NCI-H2196 (cell line): ENCODE measurements around the gene POLR1G.
"Not testable (repeated sequence)": the region's sequence is repeated elsewhere in the genome, so short reads cannot be mapped to it uniquely, and the experiment has no call there.

ENCODE experiments used
- DNase-seq: peaks from one replicate; lab custom pipeline; 2025; ENCODE audit not compliant: unreplicated experiment; lab: John Stamatoyannopoulos, UW

POLR1G gene

DNA sequence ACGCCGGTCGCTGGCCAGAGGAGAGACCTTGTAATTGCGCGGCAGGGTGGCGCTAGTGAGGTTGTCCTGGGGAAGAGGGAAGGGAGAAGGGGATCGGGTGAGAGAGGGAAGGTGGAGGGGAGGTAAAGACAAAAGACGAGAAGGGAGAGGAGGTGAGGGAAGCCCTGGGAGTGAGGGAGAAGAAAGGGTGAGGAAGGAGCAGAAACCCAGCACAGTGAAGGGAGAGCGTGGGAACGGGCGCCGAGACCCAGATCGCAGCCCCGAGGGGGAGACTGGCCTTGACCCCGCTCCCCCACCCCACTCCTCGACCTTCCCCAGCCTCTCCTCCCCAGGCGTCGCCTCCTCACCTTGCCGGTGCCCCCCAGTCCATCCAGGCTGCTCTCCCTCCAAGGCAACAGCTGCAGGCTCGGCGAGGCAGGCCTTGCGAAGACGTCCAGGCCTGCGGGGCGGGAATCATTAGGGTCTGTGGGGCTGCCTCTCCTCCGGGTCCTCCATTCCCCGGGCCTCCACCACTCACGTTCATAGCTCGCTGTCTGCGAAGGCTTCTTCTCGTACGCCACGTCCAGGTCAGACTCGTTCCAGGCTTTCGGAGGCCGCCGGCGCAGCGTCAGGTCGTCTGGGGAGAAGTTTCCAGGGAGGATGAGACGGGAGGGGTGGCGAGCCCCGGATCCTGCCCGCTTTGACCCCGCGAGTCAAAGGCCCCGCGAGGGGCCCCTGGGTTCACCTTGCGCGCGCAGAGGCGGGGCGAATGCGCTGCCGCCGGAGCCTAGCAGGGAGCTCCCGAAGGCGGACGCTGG is 10.4 kb upstream of the POLR1G start:
- DNase-seq = no peak

DNA sequence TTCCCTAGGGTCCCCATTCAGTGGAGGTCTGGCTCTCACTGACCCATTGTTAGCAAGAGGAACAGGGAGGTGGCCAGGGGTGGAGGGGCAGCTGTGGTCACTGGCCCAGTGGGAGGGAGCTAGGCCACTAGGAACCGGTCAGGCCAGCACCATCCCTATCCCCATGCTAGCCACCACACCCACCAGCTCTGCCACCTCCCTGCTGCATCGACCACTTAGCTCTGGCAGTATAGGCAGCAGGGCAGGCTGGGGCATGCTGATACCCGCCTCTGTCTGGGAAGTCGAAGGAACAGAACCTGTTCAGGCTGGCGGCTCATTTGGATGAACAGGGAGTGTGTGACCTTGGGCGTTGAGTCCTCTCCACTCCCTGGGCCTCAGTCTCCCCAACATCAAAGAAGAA is 6.3 kb upstream of the POLR1G start:
- DNase-seq = no peak

DNA sequence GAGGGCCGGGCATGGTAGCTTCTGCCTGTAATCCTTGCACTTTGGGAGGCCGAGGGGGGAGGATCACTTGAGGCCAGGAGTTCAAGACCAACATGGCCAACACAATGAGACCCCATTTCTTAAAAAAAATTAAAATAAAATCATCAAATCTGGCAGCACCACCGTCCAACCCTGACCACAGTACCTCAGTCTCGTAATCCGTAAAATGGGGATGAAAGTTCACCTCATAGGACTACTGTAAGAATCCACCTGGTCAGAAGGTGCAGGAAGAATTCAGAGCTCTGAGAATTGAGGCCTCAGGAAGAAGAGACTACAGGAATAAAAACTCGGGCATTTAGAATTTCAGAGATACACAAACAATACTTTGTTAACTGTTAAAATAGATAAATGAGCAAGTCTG is 4.6 kb upstream of the POLR1G start:
- DNase-seq = no peak

DNA sequence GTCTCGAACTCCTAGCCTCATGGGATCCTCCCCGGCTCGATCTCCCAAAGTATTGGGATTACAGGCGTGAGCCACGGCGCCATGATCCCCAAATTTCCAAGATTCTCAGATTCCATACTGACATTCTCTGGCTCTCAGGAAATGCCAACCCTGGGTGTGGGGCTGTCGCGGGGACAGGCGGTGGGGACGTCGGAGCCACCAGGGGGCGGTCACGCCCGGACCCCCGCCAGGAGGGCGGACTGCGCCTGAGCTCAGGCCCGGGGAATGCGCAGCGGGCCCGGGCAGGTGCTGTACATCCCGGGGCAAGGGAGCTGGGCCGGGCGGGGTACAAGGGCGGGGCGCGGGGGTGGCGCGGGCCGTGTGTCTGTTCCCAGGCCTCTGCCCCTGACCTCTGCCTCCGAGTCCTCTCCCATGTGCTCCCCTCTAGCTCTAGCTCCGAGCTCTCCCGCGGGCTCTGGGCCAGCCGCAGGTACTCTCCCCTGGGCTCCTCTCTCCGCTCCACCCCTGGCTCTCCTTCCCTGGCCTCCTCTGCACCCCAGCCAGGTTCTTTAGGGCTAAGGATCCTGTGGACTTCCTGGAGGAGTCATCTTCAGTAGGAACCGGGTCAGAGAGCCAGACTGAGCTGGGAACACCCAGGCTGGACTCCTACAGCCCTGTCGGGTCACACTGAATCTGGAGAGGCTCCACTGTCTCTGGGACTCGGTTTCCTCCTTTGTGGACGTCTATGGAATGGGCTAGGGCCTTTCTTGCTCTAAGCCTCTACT is 4.0 kb upstream of the POLR1G start:
- no peak for DNase-seq

DNA sequence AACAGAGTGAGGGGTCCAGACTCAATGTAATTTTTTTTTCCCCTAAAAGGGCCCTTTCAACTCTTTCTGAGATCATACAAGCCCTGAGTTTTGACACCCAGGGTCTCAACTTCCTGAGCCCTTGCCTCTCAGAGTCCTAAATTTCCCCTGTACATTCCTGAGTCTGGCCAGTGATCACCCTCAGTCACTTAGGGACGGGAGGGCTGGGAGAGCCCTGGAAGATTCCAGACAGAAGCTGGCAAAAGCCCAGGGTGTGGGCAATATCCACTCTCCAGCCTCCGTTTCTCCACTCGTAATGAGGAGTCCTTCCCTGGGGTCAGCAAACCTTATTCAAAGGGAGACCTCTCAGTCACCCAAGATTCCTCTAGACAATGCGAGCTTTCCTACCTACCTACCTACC is 3.2 kb upstream of the POLR1G start:
- DNase-seq = no peak

DNA sequence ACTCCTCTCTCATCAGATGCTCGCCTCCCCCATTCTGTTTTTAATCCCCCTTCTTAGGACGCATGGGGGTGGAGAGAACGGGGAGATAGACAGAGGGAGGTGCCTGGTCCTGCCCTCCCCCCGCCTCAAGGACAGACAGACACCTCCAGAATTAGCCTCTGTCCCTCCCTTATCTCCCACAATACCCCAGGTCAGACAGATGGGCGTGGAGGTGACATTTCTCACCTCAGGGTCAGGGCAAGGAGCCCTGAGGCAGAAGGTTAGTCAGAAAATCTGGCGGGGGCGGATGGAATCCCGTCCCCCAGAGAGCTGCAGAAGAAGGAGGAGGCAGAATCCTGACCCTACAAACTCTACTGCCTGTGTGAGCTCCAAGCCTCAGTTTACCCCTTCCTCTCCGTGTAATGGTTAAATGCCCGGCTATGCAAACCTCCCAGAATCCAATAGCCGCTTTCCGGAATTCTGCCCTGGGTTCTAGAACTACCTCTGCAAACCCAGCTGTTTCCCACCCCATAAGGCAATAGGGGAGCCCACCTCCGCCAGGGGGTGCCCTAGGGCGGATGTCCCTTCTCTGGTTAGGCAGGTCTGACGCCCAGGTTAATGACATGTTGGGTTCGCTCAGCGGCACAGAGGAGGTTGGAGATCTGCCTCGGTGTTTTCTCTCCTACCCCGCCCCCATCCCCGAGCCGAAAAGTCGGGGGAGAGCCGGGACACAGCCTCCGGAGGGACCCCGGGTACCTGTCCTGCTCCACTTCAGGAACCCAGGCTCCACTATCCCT is 2.5 kb upstream of the POLR1G start:
- DNase-seq = peak; percentile 9

DNA sequence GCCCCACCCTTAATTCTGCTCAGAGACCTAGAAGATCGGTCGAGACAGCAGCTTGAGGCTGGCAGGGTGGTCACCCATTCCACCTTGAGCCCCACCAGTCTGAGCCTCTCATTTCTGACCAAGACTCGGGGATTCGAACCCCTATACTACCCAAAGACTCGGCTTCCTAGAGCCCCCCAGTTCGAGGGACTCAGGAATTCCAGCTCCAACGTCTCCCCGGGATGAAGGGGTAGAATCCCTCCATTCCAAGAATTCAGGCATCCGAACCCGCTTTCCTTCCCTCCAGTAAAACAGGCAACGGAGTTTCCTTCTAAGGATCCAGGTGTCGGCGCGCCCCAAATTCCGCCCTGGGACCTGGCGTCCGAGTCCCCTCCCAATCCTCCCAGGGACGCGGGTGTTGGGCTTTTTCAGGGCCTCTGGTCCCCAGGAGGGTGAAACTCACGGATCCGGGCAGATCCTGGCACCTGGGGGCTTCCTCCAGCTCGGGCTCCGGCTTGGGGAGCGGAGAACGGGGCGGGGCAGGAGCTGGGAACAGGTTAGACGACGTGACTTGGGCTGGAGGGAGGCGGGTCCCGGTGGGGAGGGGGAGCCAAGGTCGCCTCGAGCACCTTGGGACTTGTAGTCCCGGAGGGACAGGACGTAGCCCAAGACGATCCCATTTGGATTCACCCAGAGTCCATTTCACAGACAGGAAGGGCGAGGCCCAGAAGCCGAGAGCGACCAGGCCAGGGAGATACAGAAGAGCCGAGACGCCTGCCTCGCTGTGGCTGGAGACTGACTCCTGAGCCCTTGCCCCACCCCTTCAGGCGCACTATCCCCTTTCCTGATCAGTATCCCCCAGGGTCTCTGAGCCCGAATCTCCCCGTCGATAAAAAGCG is 1.6 kb upstream of the POLR1G start, which contains the start of gene PPP1R13L:
Gene PPP1R13L (minus strand): TSS at position 513 of the 878 bp plus-strand sequence. CDS start 6,751 bp downstream, outside the sequence.
- peak; percentile 82 for DNase-seq

DNA sequence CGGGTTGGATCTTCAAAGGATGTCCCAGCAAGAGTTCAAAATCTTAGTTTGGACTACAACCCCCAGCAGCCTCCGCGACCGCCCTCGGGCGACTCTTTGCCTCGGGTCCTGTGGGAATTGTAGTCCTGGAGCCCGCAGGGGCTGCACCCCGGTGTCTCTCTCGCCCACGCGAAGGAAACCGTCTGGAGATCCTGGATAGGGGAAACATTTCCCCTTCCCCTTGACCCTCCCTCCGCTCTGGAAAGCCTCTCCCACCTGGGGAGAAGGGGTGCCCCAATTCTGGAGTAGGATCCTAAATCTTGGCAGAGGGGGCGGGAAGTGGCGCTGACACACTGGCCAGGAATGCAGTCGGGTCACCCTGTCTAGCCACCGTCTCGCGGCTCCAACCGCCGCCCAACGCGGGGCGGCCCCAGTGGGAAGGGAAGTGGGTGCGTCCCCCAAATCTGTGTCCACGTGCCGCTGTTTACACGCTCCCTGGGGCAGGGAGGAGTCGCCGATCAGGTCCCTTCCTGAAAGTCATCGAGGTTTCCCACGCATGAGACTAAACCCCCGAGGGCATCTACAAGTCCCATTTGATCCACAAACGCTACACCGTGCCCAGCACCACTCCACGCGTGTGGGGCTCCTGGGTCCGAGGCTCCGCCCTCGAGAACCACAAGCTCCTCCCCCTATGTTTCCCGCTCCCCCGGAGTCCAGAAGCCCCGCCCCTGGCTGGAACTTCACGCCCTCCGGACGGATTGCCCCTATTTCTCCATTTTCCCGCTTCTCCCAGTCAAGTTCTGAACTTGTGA is 814 bp upstream of the POLR1G start:
- DNase-seq = peak; percentile 88

DNA sequence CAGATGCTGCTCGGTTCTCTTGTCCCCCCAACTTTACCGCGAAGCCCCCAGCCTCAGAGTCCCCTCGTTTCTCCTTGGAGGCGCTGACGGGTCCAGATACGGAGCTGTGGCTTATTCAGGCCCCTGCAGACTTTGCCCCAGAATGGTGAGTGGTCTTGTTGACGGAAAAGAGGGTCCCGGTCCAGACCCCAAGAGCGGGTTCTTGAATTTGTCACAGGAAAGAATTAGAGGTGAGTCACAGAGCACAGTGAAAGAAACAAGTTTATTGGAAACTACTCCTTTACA is 589 bp downstream of the POLR1G start:
- no peak for DNase-seq

DNA sequence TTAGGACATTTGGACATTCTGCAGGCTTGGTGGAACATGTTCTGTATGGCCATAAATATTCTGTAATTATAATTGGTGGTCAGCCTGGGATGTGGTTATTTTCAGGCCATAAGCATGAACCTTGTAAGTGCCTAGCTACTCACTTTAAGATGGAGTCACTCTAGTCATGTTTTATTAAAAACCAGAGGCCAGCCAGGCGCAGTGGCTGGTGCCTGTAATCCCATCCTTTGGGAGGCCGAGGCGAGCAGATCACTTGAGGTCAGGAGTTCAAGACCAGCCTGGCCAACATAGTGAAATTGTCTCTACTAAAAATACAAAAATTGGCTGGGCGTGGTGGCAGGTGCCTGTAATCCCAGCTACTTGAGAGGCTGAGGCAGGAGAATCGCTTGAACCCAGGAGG is 1.1 kb downstream of the POLR1G start:
- not testable (repeated sequence) for DNase-seq

DNA sequence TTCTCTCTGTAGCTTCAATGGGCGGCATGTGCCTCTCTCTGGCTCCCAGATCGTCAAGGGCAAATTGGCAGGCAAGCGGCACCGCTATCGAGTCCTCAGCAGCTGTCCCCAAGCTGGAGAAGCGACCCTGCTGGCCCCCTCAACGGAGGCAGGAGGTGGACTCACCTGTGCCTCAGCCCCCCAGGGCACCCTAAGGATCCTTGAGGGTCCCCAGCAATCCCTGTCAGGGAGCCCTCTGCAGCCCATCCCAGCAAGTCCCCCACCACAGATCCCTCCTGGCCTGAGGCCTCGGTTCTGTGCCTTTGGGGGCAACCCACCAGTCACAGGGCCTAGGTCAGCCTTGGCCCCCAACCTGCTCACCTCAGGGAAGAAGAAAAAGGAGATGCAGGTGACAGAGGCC is 1.7 kb downstream of the POLR1G start:
- DNase-seq = no peak

DNA sequence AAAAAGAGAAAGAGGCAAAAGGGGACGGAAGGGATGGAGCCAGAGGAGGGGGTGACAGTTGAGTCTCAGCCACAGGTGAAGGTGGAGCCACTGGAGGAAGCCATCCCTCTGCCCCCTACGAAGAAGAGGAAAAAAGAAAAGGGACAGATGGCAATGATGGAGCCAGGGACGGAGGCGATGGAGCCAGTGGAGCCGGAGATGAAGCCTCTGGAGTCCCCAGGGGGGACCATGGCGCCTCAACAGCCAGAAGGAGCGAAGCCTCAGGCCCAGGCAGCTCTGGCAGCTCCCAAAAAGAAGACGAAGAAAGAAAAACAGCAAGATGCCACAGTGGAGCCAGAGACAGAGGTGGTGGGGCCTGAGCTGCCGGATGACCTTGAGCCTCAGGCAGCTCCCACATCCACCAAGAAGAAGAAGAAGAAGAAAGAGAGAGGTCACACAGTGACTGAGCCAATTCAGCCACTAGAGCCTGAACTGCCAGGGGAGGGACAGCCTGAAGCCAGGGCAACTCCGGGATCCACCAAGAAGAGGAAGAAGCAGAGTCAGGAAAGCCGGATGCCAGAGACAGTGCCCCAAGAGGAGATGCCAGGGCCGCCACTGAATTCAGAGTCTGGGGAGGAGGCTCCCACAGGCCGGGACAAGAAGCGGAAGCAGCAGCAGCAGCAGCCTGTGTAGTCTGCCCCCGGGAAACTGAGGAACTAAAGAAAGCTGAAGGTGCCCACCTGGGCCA is 2.5 kb downstream of the POLR1G start:
- no peak for DNase-seq

DNA sequence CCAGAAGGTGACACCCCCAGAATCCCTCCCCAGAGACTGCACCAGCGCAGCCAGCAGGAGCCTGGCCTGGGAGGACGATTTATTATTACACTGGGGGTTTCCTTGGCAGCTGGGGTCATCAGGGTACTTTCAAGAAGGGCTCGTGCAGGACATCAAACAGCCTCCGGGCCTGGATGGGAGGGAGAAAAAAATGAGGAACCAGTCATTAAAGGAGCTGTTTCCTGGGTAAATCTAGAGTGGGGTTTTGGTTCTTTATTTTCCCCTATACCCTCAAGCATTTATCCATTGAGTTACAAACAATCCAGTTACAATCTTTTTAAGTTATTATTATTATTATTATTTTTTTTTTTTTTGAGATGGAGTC is 3.1 kb downstream of the POLR1G start:
- no peak for DNase-seq

DNA sequence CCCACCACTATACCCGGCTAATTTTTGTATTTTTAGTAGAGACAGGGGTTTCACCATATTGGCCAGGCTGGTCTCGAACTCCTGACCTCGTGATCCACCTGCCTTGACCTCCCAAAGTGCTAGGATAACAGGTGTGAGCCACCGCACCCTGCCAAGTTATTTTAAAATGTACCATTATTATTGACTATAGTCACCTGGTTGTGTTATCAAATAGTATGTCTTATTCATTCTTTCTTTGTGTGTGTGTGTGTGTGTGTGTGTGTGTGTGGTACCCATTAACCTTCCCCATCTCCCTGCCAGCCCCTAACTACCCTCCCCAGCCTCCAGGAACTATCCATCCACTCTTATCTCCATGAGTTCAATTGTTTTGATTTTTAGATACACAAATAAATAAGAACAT is 3.9 kb downstream of the POLR1G start:
- DNase-seq = not testable (repeated sequence)

DNA sequence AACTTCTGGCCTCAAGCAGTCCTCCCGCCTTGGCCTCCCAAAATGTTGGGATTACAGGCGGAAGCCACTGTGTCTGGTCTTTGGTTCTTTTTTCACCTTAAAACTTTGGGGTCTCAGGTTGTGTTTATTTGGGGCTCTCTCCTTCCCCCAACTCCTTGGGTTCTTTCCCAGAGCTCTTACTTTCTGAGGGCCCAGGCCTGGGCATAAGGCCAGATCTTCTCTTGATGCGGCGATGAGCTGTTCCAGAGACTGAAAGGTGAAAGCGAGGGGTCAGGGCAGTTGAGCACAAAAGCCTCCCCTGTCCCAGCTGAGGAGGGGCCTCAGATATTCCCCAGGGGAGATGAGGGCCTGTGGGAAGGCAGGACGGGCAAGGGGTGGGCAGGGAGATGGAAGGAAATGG is 7.1 kb downstream of the POLR1G start:
- no peak for DNase-seq

DNA sequence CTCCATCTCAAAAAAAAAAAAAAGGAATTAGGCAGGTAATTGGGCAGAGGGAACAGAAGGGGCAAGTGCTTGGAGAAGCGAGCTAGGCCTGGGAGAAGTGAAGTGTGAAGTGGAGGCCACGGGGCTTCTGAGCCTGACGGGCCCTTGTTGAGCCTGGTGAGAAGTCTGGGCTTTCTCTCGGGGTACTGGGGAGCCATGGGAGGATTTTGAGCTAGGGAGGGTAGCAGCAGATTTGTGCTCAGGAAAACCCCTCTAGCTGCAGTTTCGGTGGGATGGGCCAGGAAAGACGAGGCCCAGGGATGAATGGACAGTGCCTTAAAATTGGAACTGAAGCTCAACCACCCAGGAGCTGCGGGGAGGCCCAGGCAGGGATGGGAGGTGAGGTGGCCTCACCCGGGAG is 8.0 kb downstream of the POLR1G start:
- DNase-seq = no peak

DNA sequence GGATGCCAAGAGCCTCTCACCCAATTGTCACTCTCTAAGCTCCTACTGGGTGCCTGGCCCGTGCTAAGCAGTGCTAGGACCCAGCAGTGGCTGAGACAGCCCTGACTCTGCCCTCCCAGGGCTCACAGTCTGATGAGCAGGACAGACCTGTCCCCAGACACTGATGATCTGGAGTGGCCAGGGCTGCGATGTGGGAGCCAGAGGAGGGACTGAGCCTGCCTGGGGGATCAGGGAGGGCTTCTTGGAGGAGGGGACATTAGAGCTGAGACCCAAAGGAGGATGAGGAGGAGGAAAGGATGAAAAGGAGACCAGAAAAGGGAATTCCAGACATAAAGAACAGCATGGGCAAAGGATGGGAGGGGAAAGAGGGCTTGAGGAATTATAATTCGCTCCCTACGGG is 10.7 kb downstream of the POLR1G start:
- DNase-seq = no peak

DNA sequence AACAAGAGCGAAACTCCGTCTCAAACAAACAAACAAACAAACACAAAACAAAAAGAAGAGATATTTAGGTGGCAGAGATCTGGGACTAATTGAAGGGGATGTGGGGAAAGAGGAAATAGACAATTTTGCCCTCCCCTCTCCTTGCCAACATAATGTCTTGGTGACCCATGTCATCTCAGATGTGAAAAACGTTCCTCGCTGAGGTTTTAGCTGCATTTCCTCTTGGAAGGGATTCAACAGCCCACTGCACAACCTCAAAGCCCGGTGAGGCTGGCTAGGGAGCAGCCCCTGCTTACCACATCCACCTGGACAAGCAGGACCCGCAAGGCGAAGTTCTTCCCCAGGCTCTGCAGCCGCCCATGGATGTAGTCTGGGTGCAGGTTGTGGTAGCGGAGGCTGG is 12.4 kb downstream of the POLR1G start:
- no peak for DNase-seq

DNA sequence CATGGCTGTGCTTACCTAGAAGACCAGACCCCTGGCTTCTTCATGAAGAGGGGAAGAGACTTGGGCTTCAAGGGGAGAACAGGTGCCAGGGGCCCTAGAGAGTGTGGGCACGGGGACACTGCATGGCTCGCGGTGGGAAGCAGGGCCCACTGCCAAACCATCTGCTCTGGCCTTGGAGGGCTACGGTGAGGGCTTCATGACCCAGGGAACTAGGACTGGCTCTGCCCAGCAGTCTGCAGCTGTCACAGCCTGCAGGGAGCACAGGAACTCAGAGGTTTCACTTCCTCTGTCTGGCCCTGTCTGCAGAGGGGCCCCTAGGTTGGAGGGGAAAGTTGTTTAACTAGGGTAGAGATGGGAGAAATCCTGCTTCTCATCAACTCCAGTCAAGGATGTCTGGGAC is 13.0 kb downstream of the POLR1G start:
- no peak for DNase-seq

DNA sequence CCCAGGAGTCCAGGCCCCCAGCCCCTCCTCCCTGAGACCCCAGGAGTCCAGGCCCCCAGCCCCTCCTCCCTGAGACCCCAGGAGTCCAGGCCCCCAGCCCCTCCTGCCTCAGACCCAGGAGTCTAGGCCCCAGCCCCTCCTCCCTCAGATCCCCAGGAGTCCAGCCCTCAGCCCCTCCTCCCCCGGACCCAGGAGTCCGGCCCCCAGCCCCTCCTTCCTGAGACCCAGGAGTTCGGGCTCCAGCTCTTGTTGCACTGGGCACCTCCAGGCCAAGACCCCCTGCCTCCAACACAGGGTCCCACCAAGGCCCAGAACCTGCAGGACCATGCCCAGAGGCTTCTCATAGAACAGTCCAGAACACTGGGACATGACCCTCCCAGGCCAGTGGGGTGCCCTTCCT is 13.5 kb downstream of the POLR1G start:
- no peak for DNase-seq
